AG04450 (cell line): Measurements from ENCODE around the gene AIDA. TPM values are rescaled to one million over a fixed set of nuclear protein-coding genes. Genes with fewer than 3 reads are reported as not detected.
"Not testable (repeated sequence)": the region's sequence is repeated elsewhere in the genome, so short reads cannot be mapped to it uniquely, and the experiment has no call there.

Experiments
- CTCF ChIA-PET: fragments of 300-600, 350-600 bp; formaldehyde crosslinking; extraction: SDS; loops from one replicate; lab custom pipeline; 2022; ENCODE audit warnings: antibody characterized with exemption, inconsistent platforms; lab: Charles Lee
- POLR2A ChIA-PET: fragments of 350-600 bp; formaldehyde crosslinking; extraction: SDS; loops from one replicate; lab custom pipeline; 2021; ENCODE audit warnings: antibody characterized with exemption, inconsistent platforms; lab: Yijun Ruan, JAX
- DNase-seq: peaks from one replicate; pipeline ENCODE4 v3.0.0-alpha.2; 2011; ENCODE audit warnings: low read depth, low spot score
- H3K27ac ChIP-seq: one replicate; pipeline ENCODE4 v1.5.1; 2012; ENCODE audit warnings: low read depth, low read length, control low read depth
- H3K27me3 ChIP-seq: one replicate; pipeline ENCODE4 v1.6.0; 2012; ENCODE audit warnings: low read length; ENCODE audit not compliant: control insufficient read depth, insufficient read depth
- H3K4me3 ChIP-seq: 2 replicates; pipeline ENCODE4 v1.5.1; 2011; ENCODE audit warnings: mild to moderate bottlenecking, low read depth, low read length, control low read depth
- H3K9me3 ChIP-seq: 2 replicates; pipeline ENCODE4 v1.5.1; 2012; ENCODE audit warnings: low read length; ENCODE audit not compliant: control insufficient read depth, insufficient read depth
- polyA plus RNA-seq: library from polyadenylated mRNA; depleted of rRNA; stranded (reverse); fragments of >200 nt; gene quantifications from 2 replicates; pipeline ENCODE4 v1.2.3, GENCODE V29; 2011
- TF ChIP-seq, protein P1 (sequence below): IDR thresholded peaks from 2 replicates; pipeline ENCODE4 v1.5.1; 2011; ENCODE audit warnings: low read depth, low read length, control low read depth, inconsistent platforms

AIDA gene
- polyA plus RNA-seq, 1 experiment = 112 TPM

DNA sequence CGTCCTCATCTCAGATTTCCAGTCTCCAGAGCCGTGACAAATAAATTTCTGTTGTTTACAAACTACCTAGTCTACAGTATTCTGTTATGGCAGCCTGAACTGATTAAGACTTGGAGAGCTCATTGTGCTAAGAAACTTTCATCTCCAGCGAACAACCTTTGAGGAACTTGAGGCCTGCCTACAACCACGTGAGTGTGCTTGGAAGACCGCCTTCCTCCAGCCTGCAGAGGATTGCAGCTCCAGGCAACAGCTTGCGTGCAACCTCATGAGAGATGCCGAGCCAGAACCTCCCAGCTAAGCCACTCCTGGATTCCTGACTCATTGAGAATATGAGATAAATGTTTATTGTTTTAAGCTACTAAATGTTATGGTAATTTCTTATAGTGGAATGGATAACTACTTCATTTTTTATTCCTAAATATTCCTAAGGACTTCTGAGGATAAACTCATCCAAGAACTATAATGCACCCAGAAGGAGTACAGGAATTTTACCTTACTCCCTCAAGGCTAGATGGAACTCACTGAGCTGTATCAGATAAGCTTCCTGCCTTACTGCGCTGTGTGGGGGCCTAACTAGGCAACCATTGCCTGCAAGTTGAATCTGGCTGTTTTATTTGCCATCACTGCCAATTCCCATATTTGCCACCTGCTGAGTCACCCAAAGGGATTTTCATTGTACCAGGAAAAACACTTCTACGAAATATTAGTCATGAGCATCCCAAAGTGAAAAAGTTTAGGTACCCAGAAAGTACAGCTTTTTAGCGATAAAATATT lies 42.3 kb upstream of the AIDA start:
- no peak overlapping the region for H3K4me3 ChIP-seq

DNA sequence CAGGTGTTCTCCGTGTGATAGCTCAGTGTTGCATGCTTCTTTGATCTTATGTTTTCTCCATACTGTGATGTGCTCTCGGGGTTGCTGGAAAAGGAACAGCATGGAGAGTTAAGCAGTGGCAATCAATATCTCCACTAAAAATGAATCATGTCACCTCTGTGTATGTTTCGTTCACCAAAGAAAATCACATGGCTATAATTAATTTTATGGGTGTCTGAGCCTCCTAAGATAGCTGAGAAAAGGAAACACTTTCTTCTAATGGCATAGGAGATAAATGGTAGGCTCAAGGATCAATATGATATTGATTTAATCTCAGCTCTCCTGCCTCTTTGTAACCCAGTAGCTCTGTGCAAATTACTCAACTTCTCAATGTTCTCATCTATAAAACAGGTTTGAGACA lies 39.0 kb upstream of the AIDA start:
- H3K9me3 ChIP-seq = no peaks in the 10 kb centered on the region
- ChIA-PET POLR2A (no interaction called here), CTCF (interaction anchor here (0.6 to 2.4 kb wide), 6 partner anchors 12 to 379 kb away, joined by 3 to 11 read pairs (median 4); no protein-coding TSS in a partner anchor)
- H3K4me3 ChIP-seq = no peak overlapping the region
- no peak for DNase-seq
- TF ChIP-seq, protein P1, sequence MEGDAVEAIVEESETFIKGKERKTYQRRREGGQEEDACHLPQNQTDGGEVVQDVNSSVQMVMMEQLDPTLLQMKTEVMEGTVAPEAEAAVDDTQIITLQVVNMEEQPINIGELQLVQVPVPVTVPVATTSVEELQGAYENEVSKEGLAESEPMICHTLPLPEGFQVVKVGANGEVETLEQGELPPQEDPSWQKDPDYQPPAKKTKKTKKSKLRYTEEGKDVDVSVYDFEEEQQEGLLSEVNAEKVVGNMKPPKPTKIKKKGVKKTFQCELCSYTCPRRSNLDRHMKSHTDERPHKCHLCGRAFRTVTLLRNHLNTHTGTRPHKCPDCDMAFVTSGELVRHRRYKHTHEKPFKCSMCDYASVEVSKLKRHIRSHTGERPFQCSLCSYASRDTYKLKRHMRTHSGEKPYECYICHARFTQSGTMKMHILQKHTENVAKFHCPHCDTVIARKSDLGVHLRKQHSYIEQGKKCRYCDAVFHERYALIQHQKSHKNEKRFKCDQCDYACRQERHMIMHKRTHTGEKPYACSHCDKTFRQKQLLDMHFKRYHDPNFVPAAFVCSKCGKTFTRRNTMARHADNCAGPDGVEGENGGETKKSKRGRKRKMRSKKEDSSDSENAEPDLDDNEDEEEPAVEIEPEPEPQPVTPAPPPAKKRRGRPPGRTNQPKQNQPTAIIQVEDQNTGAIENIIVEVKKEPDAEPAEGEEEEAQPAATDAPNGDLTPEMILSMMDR = no peak
- no peak overlapping the region for H3K27ac ChIP-seq
- peaks cover 2% of the 10 kb centered on the region for H3K27me3 ChIP-seq

More for the DNA sequence above, 42.3 kb upstream of the AIDA start:
- Histone ChIP-seq H3K27ac (peak overlapping the region; percentile 49), H3K27me3 (no peaks in the 10 kb centered on the region), H3K9me3 (no peaks in the 10 kb centered on the region)
- CTCF ChIA-PET = interaction anchor here (0.8 to 1.8 kb wide), 7 partner anchors 39 to 379 kb away, joined by 3 to 13 read pairs (median 3); no protein-coding TSS in a partner anchor
- TF ChIP-seq, protein P1 = no peak
- POLR2A ChIA-PET = interaction anchor here (0.6 to 1.2 kb wide), 3 partner anchors 18 to 63 kb away, joined by 3 to 4 read pairs (median 3); no protein-coding TSS in a partner anchor
- peak; percentile 92 for DNase-seq

DNA sequence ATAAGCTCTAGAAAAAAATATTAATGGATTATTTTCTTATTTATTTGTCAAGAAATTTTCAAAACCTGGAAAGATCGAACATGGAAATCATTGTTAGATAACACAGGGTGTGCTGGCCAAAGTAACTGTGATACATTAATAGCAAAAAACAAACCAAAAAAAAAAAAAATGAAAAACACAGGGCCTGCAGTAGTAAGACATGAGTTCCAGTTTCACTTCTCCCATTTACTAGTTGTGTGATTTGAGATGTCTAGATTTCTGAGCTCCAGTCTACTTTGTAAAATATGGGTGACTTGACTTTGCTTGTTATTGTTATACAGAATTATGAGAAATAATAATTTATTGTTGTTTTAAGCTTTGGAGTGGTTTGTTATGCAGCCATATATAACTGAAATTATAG lies 38.4 kb upstream of the AIDA start:
- CTCF ChIA-PET = interaction anchor here (0.6 to 2.4 kb wide), 6 partner anchors 12 to 380 kb away, joined by 3 to 11 read pairs (median 4); no protein-coding TSS in a partner anchor
- H3K4me3 ChIP-seq = no peak overlapping the region
- DNase-seq = no peak
- peaks cover 2% of the 10 kb centered on the region for H3K27me3 ChIP-seq
- POLR2A ChIA-PET = no interaction called here
- no peaks in the 10 kb centered on the region for H3K9me3 ChIP-seq
- TF ChIP-seq, protein P1 = no peak
- no peak overlapping the region for H3K27ac ChIP-seq

DNA sequence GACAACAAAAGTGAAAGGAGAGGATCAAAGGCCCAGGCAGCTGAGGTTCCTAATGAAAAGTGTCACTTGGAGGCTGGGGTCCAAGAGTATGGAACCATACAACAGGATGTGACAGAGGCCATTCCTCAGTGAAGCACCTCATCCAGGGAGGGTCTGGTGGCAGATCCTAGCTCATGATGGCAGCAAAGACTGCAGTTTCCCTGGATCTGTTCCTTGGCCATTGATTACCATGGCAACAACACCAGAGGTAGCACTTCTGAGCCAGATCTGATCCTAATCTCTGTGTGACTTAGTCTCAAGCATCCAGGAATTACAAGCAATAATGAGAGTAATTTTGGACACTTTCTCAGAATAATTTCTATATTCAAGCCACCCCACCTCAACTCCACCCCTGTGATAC lies 37.6 kb upstream of the AIDA start:
- ChIA-PET POLR2A (no interaction called here), CTCF (interaction anchor here (1.3 to 2.4 kb wide), 4 partner anchors 11 to 340 kb away, joined by 4 to 11 read pairs (median 7); no protein-coding TSS in a partner anchor)
- Histone ChIP-seq H3K27me3 (peaks cover 2% of the 10 kb centered on the region), H3K4me3 (no peak overlapping the region), H3K27ac (no peak overlapping the region), H3K9me3 (no peaks in the 10 kb centered on the region)
- no peak for DNase-seq
- TF ChIP-seq, protein P1 = no peak

DNA sequence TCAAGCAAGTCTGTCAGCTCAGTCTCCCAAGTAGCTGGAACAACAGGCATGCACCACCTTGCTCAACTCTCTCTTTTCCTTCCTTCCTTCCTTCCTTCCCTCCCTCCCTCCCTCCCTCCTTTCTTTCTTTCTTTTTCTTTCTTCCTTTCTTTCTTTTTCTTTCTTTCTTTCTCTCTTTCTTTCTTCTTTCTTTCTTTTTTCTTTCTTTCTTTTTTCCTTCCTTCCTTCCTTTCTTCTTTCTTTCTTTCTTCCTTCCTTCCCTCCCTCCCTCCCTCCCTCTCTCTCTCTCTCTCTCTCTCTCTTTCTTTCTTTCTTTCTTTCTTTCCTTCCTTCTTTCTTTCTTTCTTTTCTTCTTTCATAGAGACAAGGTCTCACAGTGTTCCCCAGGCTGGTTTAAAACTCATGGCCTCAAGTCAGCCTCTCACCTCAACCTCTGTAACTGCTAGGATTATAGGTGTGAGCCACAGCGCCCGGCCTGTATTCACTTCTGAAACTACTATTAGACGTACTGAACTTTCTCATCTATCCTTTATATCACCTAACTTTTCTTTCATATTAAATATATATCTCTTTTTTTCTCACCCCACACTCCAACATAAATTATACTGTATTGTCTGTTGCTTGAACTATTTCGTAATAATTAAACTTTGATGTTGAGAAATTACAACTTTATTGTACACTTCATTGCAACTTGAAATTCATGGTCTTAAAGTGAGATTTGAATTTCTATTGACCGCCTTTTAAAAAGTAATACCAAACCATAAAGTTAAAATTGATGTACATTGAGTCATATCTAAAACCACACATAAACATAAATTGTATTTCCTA lies 29.6 kb upstream of the AIDA start:
- H3K9me3 ChIP-seq, H3K4me3 ChIP-seq, POLR2A ChIA-PET, H3K27me3 ChIP-seq, DNase-seq, H3K27ac ChIP-seq: not testable (repeated sequence)
- CTCF ChIA-PET = interaction anchor here (1.3 to 3.4 kb wide), 2 partner anchors 348 to 381 kb away, joined by 3 to 25 read pairs; no protein-coding TSS in a partner anchor
